GM19240 (cell line): ENCODE data around the gene CTPS1.
A peak's percentile ranks its signal among the peaks of the same experiment; 100 is the strongest.

Experiments used
- DNase-seq: peaks from one replicate; pipeline ENCODE4 v3.0.0; 2011; ENCODE audit warnings: low spot score; ENCODE audit not compliant: insufficient read length

CTPS1 gene

GRCh38 chr1:40979241-40980067, at the start of gene CTPS1:
Gene CTPS1 (plus strand): TSS chr1:40979696. CDS start chr1:40983291, 3,595 bp downstream.
- peak; percentile 93 for DNase-seq

GRCh38 chr1:40930174-40930964, 49.1 kb upstream of the CTPS1 start:
- DNase-seq = no peak

DNA sequence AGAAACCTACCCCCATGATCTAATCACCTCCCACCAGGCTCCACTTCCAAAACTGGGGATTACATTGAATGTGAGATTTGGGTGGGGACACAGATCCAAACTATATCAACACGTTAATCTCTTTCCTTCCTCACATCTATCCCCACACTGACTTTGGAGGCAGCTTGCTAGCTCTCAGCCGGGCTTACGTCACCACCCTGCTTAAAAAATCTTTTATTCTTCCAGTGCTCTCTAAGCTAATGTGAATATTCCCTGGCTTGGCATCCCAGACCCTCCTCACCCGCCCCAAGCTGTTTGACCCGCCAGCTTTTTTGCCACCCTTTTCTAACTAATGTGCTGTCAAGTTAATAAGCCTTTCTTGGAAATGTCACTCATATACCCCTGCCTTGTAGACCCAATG, 47.9 kb upstream of the CTPS1 start:
- no peak for DNase-seq

DNA sequence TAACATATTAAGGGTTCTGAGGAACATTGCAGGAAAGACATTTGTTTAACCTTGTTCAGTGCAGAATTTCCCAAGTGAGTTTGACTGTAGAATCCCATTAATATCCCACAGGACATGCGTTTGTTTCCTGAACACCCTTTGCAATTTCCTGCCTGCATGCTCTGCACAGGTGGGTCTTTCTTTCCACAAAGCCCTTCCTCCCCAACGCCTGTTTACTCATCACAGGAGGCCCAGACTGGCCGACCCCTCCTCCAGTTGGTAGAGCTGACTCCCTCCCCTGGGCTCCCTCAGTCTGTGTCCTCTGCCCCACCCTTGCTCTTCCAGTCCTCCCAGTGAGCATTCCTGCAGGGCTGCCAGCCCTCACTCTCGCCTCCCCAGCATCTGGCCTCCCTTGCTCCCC, 47.5 kb upstream of the CTPS1 start:
- DNase-seq = no peak

DNA sequence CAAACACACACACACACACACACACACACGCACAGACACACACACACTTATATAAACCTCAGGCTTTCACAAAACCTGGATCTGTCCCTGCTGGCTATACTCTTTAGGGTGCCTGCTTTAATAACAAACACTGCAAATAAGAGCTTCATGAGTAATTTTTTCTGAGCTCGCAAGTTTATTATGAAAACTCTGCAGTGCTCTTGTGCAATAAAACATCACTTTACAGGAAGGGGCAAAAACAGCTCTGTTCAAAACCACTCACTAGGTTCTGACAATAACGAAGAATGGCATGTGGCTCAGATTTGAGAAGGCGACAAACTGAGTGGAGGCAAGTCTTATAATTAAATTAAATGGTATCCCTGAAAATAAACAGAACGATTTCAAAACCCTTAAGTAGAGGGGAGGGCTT, 42.6 kb upstream of the CTPS1 start:
- no peak for DNase-seq

DNA sequence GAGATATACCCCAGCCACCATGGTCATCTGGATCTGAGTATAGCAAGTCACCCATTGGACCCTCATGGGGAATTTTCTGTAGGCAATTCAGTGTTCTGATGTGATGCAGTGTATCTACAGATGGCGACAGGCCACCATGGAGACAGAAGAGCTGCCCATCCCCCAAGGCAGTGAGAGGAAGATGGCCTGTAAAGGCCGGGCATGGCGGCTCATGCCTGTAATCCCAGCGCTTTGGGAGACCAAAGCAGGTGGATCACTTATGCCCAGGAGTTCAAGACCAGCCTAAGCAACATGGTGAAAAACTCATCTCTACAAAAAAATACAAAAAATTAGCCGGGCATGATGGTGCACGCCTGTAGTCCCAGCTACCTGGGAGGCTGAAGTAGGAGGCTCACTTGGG, 41.1 kb upstream of the CTPS1 start:
- no peak for DNase-seq

DNA sequence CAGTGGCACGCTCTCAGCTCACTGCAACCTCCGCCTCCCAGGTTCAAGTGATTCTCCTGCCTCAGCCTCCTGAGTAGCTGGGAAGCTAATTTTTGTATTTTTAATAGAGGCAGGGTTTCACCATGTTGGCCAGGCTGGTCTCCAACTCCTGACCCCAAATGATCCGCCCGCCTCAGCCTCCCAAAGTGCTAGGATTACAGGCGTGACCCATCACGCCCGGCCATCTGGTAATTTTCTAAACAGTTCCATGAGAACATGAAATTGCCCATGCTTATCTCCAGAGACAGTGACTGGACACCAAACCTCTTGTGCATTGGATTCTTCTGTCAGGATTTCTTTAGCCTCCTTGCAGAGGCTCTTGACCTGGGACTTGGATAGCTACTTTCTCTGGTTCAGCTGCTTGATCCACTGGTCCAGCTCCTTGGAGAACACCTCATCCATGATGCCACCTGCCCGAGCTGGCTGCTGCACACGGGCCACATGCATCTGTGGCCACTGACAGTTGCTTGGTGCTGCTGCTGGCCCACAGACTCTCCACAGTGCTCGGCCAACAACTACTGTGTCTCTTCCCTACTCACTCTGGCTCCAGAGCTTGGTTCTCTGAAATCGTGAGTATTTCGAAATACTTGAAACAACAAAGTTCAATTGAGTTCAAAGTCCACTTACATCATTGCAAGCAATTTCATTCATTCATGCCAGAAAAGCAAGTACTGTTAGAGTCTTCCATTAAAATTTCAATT, 40.0 kb upstream of the CTPS1 start:
- no peak for DNase-seq

GRCh38 chr1:40944326-40944725, 35.2 kb upstream of the CTPS1 start:
- DNase-seq = no peak

- DNase-seq = no peak
These were observed 34.6 kb upstream of the CTPS1 start for GRCh38 chr1:40944841-40945430.

GRCh38 chr1:40945491-40945973, 34.0 kb upstream of the CTPS1 start:
- DNase-seq = no peak

GRCh38 chr1:40948741-40949443, 30.6 kb upstream of the CTPS1 start:
- no peak for DNase-seq

- no peak for DNase-seq
These were observed 29.9 kb upstream of the CTPS1 start for GRCh38 chr1:40949563-40949962.

GRCh38 chr1:40951943-40952743, 27.4 kb upstream of the CTPS1 start:
- peak; percentile 63 for DNase-seq

- no peak for DNase-seq
These were observed 26.7 kb upstream of the CTPS1 start for GRCh38 chr1:40952744-40953315.

DNA sequence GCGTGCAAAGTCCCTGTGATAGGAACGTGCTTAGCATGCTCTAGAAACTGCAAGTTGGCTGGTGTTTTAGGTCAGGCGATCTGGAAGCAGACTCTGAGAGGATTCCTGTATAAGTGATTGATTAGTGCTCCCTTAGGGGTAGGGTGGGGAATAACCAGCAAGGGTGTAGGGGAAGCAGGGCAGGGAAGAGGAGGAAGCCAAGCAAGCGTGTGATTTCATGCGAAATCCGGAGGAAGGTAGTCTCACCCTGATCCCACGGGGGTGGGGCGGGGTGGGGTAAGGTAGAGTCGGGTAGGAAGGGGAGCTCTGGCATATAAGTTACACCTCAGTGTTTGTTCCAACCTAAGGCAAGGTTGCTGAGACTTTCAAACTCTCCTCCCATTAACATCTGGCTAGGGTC, 24.9 kb upstream of the CTPS1 start:
- DNase-seq = no peak

GRCh38 chr1:40955266-40955665, 24.2 kb upstream of the CTPS1 start:
- no peak for DNase-seq

GRCh38 chr1:40956407-40956806, 23.1 kb upstream of the CTPS1 start:
- DNase-seq = no peak

- DNase-seq = no peak
These were observed 21.3 kb upstream of the CTPS1 start for GRCh38 chr1:40958210-40958609.

- no peak for DNase-seq
These were observed 14.0 kb upstream of the CTPS1 start for GRCh38 chr1:40965531-40965930.

GRCh38 chr1:40966417-40966816, 13.1 kb upstream of the CTPS1 start:
- DNase-seq = no peak
